H1 (cell line): ENCODE results near the gene RBP5. TPM values are rescaled to one million over a fixed set of nuclear protein-coding genes. Genes with fewer than 3 reads are reported as not detected.

Source experiments
- CTCF ChIA-PET: fragments of 300-600 bp; sonication (Branson Sonifier 250); formaldehyde crosslinking; loops from one replicate; lab custom pipeline; 2021; ENCODE audit not compliant: partially characterized antibody; lab: Charles Lee
- POLR2A ChIA-PET: fragments of 300-600 bp; sonication (Branson Sonifier 250); formaldehyde crosslinking; loops from one replicate; lab custom pipeline; 2021; ENCODE audit warnings: inconsistent platforms; ENCODE audit not compliant: partially characterized antibody; lab: Charles Lee
- DNase-seq, 2 experiments: peaks; one replicate each; pipeline versions ENCODE4 v3.0.0 to v3.0.0-alpha.2; 2010 to 2022; ENCODE audit warnings: low spot score in 2 of 2, low read depth in 1 of 2, mixed read lengths in 1 of 2
- FAIRE-seq: peaks from 2 replicates; lab custom pipeline; 2011; peaks lifted over from hg19 to GRCh38; lab: Jason Lieb, UNC
- H2AFZ ChIP-seq: 2 replicates; pipeline ENCODE4 v1.8.1; 2012; ENCODE audit warnings: low read length, inconsistent platforms
- H2AK5ac ChIP-seq: 2 replicates; pipeline ENCODE4 v1.6.1; 2013; ENCODE audit warnings: low read depth, low read length
- H2BK120ac ChIP-seq: replicated peaks from 2 replicates; pipeline ENCODE3; 2013; ENCODE audit warnings: low read depth, low read length, inconsistent platforms
- H2BK12ac ChIP-seq: 2 replicates; pipeline ENCODE4 v1.6.1; 2013; ENCODE audit warnings: low read depth, low read length
- H2BK15ac ChIP-seq: 2 replicates; pipeline ENCODE4 v1.6.1; 2013; ENCODE audit warnings: low read length
- H2BK20ac ChIP-seq: 2 replicates; pipeline ENCODE4 v1.6.1; 2013; ENCODE audit warnings: low read length
- H2BK5ac ChIP-seq: 2 replicates; pipeline ENCODE4 v1.6.1; 2013; ENCODE audit warnings: low read depth, low read length
- H3K14ac ChIP-seq: 2 replicates; pipeline ENCODE4 v1.6.1; 2013; ENCODE audit warnings: inconsistent platforms; ENCODE audit not compliant: insufficient read length
- H3K18ac ChIP-seq: 2 replicates; pipeline ENCODE4 v1.6.1; 2013; ENCODE audit warnings: low read length; ENCODE audit errors: extremely low read depth
- H3K23ac ChIP-seq: 2 replicates; pipeline ENCODE4 v1.6.1; 2013; ENCODE audit warnings: inconsistent platforms; ENCODE audit not compliant: insufficient read length
- H3K23me2 ChIP-seq: 2 replicates; pipeline ENCODE4 v1.6.1; 2013; ENCODE audit warnings: low read depth, low read length
- H3K27ac ChIP-seq: 2 replicates; pipeline ENCODE4 v1.6.1; 2011; ENCODE audit warnings: low read depth, low read length, inconsistent platforms
- H3K27me3 ChIP-seq, 4 experiments: replicated peaks in 1 of 4; 1 replicate in 1 of 4; 2 replicates in 3 of 4; pipeline versions ENCODE4 v1.6.1 to v1.8.1; 2011 to 2013; ENCODE audit warnings: low read length in 3 of 4, mild to moderate bottlenecking in 3 of 4, inconsistent platforms in 2 of 4, mixed read lengths in 2 of 4, moderate library complexity in 1 of 4; ENCODE audit not compliant: control insufficient read depth in 3 of 4, insufficient read depth in 3 of 4; ENCODE audit errors: extremely low read depth in 1 of 4
- H3K36me3 ChIP-seq, 4 experiments: 2 replicates each; pipeline versions ENCODE4 v1.6.1 to v1.8.1; 2011 to 2013; ENCODE audit warnings: mild to moderate bottlenecking in 4 of 4, low read length in 3 of 4, moderate library complexity in 2 of 4, control low read depth in 1 of 4, inconsistent platforms in 1 of 4; ENCODE audit not compliant: insufficient read depth in 4 of 4, control insufficient read depth in 2 of 4
- H3K4ac ChIP-seq: replicated peaks from 2 replicates; pipeline ENCODE3; 2013; ENCODE audit warnings: low read length, low read depth, mixed read lengths, inconsistent platforms; ENCODE audit not compliant: insufficient read length
- H3K4me1 ChIP-seq, 4 experiments: replicated peaks in 1 of 4; 1 replicate in 1 of 4; 2 replicates in 3 of 4; pipeline versions ENCODE4 v1.6.1 to v1.8.1; 2011 to 2013; ENCODE audit warnings: low read length in 3 of 4, inconsistent platforms in 2 of 4, mixed read lengths in 1 of 4; ENCODE audit not compliant: insufficient read depth in 4 of 4, control insufficient read depth in 3 of 4
- H3K4me2 ChIP-seq, 2 experiments: 2 replicates each; pipeline versions ENCODE4 v1.6.1 to v1.8.1; 2011 to 2013; ENCODE audit warnings: low read depth in 2 of 2, low read length in 2 of 2, control low read depth in 1 of 2, inconsistent platforms in 1 of 2, mild to moderate bottlenecking in 1 of 2; ENCODE audit not compliant: insufficient read depth in 1 of 2
- H3K4me3 ChIP-seq, 4 experiments: fragments of 200-600, 300-600 bp in 1 of 4; sonication (generic), shearing (Covaris generic), sonication (Bioruptor Twin) in 1 of 4; 2 replicates each; pipeline versions ENCODE4 v1.5.1 to v1.8.1; 2011 to 2016; ENCODE audit warnings: low read length in 4 of 4, low read depth in 3 of 4, control low read depth in 2 of 4, inconsistent platforms in 2 of 4, mild to moderate bottlenecking in 2 of 4, mixed read lengths in 1 of 4, moderate library complexity in 1 of 4; ENCODE audit not compliant: insufficient read depth in 2 of 4; ENCODE audit errors: extremely low read depth in 1 of 4
- H3K56ac ChIP-seq: replicated peaks from 2 replicates; pipeline ENCODE3; 2013; ENCODE audit warnings: low read depth, mild to moderate bottlenecking, mixed read lengths, low read length, inconsistent platforms; ENCODE audit not compliant: insufficient read length
- H3K79me1 ChIP-seq: 2 replicates; pipeline ENCODE4 v1.6.1; 2013; ENCODE audit warnings: low read depth, low read length, control low read depth
- H3K79me2 ChIP-seq, 2 experiments: 2 replicates each; pipeline versions ENCODE4 v1.6.1 to v1.8.1; 2012 to 2013; ENCODE audit warnings: low read length in 2 of 2, mild to moderate bottlenecking in 2 of 2, inconsistent platforms in 1 of 2; ENCODE audit not compliant: insufficient read depth in 2 of 2, control insufficient read depth in 1 of 2
- H3K9ac ChIP-seq, 4 experiments: replicated peaks in 1 of 4; 1 replicate in 1 of 4; 2 replicates in 3 of 4; pipeline versions ENCODE4 v1.6.1 to v1.8.1; 2011 to 2013; ENCODE audit warnings: low read depth in 3 of 4, low read length in 3 of 4, control low read depth in 2 of 4, mild to moderate bottlenecking in 2 of 4, moderate library complexity in 2 of 4, inconsistent platforms in 1 of 4; ENCODE audit errors: extremely low read depth in 1 of 4
- H3K9me3 ChIP-seq, 2 experiments: 2 replicates each; pipeline versions ENCODE4 v1.6.1 to v1.8.1; 2012 to 2013; ENCODE audit warnings: mild to moderate bottlenecking in 2 of 2, moderate library complexity in 2 of 2, control low read depth in 1 of 2, inconsistent platforms in 1 of 2, low read depth in 1 of 2, low read length in 1 of 2, mixed read lengths in 1 of 2; ENCODE audit not compliant: insufficient read depth in 2 of 2
- H4K20me1 ChIP-seq, 2 experiments: replicated peaks in 1 of 2; 2 replicates each; pipeline versions ENCODE3 to v1.8.1; 2011 to 2013; ENCODE audit warnings: inconsistent platforms in 2 of 2, low read length in 2 of 2, mild to moderate bottlenecking in 1 of 2; ENCODE audit not compliant: insufficient read depth in 2 of 2, control insufficient read depth in 1 of 2
- H4K5ac ChIP-seq: 2 replicates; pipeline ENCODE4 v1.6.1; 2013; ENCODE audit warnings: low read length, low read depth, mixed read lengths, inconsistent platforms; ENCODE audit not compliant: insufficient read length
- H4K8ac ChIP-seq: 2 replicates; pipeline ENCODE4 v1.8.0; 2013; ENCODE audit warnings: mild to moderate bottlenecking, moderate library complexity, low read length, inconsistent platforms; ENCODE audit not compliant: insufficient read depth; ENCODE audit errors: extremely low read depth
- H4K91ac ChIP-seq: replicated peaks from 2 replicates; pipeline ENCODE3; 2013; ENCODE audit warnings: low read length, mixed read lengths, inconsistent platforms; ENCODE audit not compliant: insufficient read length
- CTCF ChIP-seq, 3 experiments: IDR thresholded peaks; 1 replicate in 2 of 3; 2 replicates in 1 of 3; pipeline versions ENCODE4 v1.5.1 to v1.6.1; 2011; ENCODE audit warnings: low read length in 3 of 3, mild to moderate bottlenecking in 3 of 3, inconsistent platforms in 2 of 3, low read depth in 1 of 3, moderate library complexity in 1 of 3; ENCODE audit not compliant: insufficient read depth in 1 of 3; ENCODE audit errors: control extremely low read depth in 1 of 3
- EGR1 ChIP-seq: IDR thresholded peaks from 2 replicates; pipeline ENCODE4 v1.6.1; 2011; ENCODE audit warnings: low read depth, low read length, borderline replicate concordance
- FOSL1 ChIP-seq: IDR thresholded peaks from 2 replicates; pipeline ENCODE4 v1.6.1; 2011; ENCODE audit warnings: mild to moderate bottlenecking, low read depth, low read length, moderate library complexity; ENCODE audit not compliant: insufficient read depth
- KDM4A ChIP-seq: IDR thresholded peaks from one replicate; pipeline ENCODE4 v1.7.1; 2012; ENCODE audit warnings: low read depth, mild to moderate bottlenecking, moderate library complexity, low read length, inconsistent platforms; ENCODE audit not compliant: severe bottlenecking
- POLR2A ChIP-seq, 2 experiments: IDR thresholded peaks; 1 replicate in 1 of 2; 2 replicates in 1 of 2; pipeline ENCODE4 v1.6.1; 2011; ENCODE audit warnings: low read depth in 2 of 2, low read length in 2 of 2, mild to moderate bottlenecking in 2 of 2; ENCODE audit errors: control extremely low read depth in 1 of 2
- POLR2AphosphoS5 ChIP-seq: IDR thresholded peaks from 2 replicates; pipeline ENCODE4 v1.6.1; 2011; ENCODE audit warnings: low read depth, low read length
- SP2 ChIP-seq: IDR thresholded peaks from 2 replicates; pipeline ENCODE4 v1.6.1; 2012; ENCODE audit warnings: mild to moderate bottlenecking, low read length, inconsistent platforms
- SP4 ChIP-seq: IDR thresholded peaks from 2 replicates; pipeline ENCODE4 v1.6.1; 2012; ENCODE audit warnings: low read length, inconsistent platforms
- USF2 ChIP-seq: IDR thresholded peaks from 2 replicates; pipeline ENCODE4 v1.6.1; 2011; ENCODE audit warnings: low read length, improper control_type of control experiment
- ZNF274 ChIP-seq: IDR thresholded peaks from 2 replicates; pipeline ENCODE4 v1.7.0; 2012; ENCODE audit warnings: low read length, borderline replicate concordance; ENCODE audit errors: extremely low read depth
- WGBS, 2 experiments: shearing (Covaris generic) in 1 of 2; methylation state at CpG; one replicate each; pipeline versions ENCODE4 v1.1.6 to v1.1.7; 2013 to 2015; ENCODE audit warnings: low lambda C conversion rate in 2 of 2, mixed read lengths in 2 of 2, inconsistent platforms in 1 of 2, low coverage in 1 of 2, missing lambda C conversion rate in 1 of 2; ENCODE audit not compliant: insufficient replicate concordance in 2 of 2, insufficient coverage in 1 of 2, insufficient read length in 1 of 2; ENCODE audit errors: extremely low coverage in 1 of 2, missing lambda C conversion rate in 1 of 2; 5-methylcytosine and 5-hydroxymethylcytosine counted together
- polyA plus RNA-seq, 7 experiments: library from polyadenylated mRNA; depleted of rRNA in 3 of 7; stranded (reverse) in 5 of 7; unstranded in 2 of 7; fragments of >200 nt in 5 of 7; fragments of 200-250 nt in 2 of 7; gene quantifications; 1 replicate in 5 of 7; 2 replicates in 1 of 7; 4 replicates in 1 of 7; pipeline versions ENCODE4 v1.2.1 to v1.2.3, GENCODE V29; 2011 to 2013; ENCODE audit warnings: missing spikeins in 2 of 7, mixed read lengths in 2 of 7
- total RNA-seq: library from RNA; stranded (reverse); fragmentation: NEBNext Ultra II Directional; extraction: Animal tissue kit (Norgen Biotek cat#: 25700); gene quantifications from 2 replicates; pipeline ENCODE4 v1.2.1, GENCODE V29; 2021

The RBP5 gene
- total and polyA plus RNA-seq, 2 of the 8 experiments (the other 6 are each of a cell fraction or from before 2014, with no cell fraction given) = 1.2 to 1.9 TPM

- FAIRE-seq = no peak
Observed at GRCh38 chr12:7075518-7075917, 53.2 kb downstream of the RBP5 start.

More at GRCh38 chr12:7075518-7075917, 53.2 kb downstream of the RBP5 start:
- H3K14ac ChIP-seq = no peak overlapping the region
- H3K18ac ChIP-seq = no peak overlapping the region
- H4K8ac ChIP-seq = no peak overlapping the region; the same call in 1 of the 2 replicates
- H4K20me1 ChIP-seq = no peaks in the 10 kb centered on the region
- no peak overlapping the region for H4K5ac ChIP-seq
- no peak overlapping the region for H2BK12ac ChIP-seq
- WGBS, 2 experiments = 81% methylated on average over 3 of the region's 3 CpGs; no CpG with 5 or more reads in 1 of the 2 experiments
- no peak overlapping the region for H3K9ac ChIP-seq
- H2BK5ac ChIP-seq = no peak overlapping the region
- ChIA-PET POLR2A (interaction anchor here (1.3 kb wide), 1 partner anchor 8 kb away, joined by 4 read pairs; no protein-coding TSS in a partner anchor), CTCF (interaction anchor here (0.6 to 2.1 kb wide), 2 partner anchors 15 to 31 kb away, joined by 3 to 10 read pairs; no protein-coding TSS in a partner anchor)
- no peak overlapping the region for H3K4me2 ChIP-seq
- H4K91ac ChIP-seq = no peak overlapping the region
- no peak overlapping the region for H2AK5ac ChIP-seq
- H3K79me1 ChIP-seq = no peaks in the 10 kb centered on the region
- no peak overlapping the region for H2BK20ac ChIP-seq
- no peak overlapping the region for H2BK15ac ChIP-seq
- no peaks in the 10 kb centered on the region for H3K79me2 ChIP-seq
- H3K56ac ChIP-seq = no peak overlapping the region
- no peaks in the 10 kb centered on the region for H3K4me1 ChIP-seq
- H3K4me3 ChIP-seq = no peak overlapping the region
- TF ChIP-seq SP2 = no peak
- TF ChIP-seq SP4 = no peak
- no peak for TF ChIP-seq ZNF274
- TF ChIP-seq EGR1 = no peak
- no peak for TF ChIP-seq USF2
- no peak for TF ChIP-seq KDM4A
- no peak for TF ChIP-seq POLR2AphosphoS5
- no peak for TF ChIP-seq FOSL1
- TF ChIP-seq POLR2A (IDR thresholded peaks at IDR 0.05; ENCODE audit: control extremely low read depth in 1 of 2, low read depth in 2 of 2, low read length in 2 of 2) = no peak
- no peak for TF ChIP-seq CTCF (IDR thresholded peaks at IDR 0.05; ENCODE audit: control extremely low read depth in 1 of 3, insufficient read depth in 1 of 3, low read depth in 1 of 3, low read length in 3 of 3)
- H3K36me3 ChIP-seq = no peaks in the 10 kb centered on the region
- H3K23ac ChIP-seq = no peak overlapping the region
- no peak overlapping the region for H2AFZ ChIP-seq
- no peak overlapping the region for H2BK120ac ChIP-seq
- H3K27me3 ChIP-seq = no peaks in the 10 kb centered on the region
- no peak overlapping the region for H3K4ac ChIP-seq
- H3K27ac ChIP-seq = no peak overlapping the region
- no peaks in the 10 kb centered on the region for H3K23me2 ChIP-seq
- no peaks in the 10 kb centered on the region for H3K9me3 ChIP-seq
- DNase-seq = no peak
